CD4-positive, alpha-beta T cell treated with Interleukin-12 subunit alpha and Interleukin-12 subunit beta, for 1 hour (primary cell): ENCODE measurements around the gene SPATS2.
"Not testable (repeated sequence)": the region's sequence is repeated elsewhere in the genome, so short reads cannot be mapped to it uniquely, and the experiment has no call there.

Source experiments
- DNase-seq: peaks from one replicate; pipeline ENCODE4 v3.0.0-alpha.2; 2020

Gene SPATS2

DNA sequence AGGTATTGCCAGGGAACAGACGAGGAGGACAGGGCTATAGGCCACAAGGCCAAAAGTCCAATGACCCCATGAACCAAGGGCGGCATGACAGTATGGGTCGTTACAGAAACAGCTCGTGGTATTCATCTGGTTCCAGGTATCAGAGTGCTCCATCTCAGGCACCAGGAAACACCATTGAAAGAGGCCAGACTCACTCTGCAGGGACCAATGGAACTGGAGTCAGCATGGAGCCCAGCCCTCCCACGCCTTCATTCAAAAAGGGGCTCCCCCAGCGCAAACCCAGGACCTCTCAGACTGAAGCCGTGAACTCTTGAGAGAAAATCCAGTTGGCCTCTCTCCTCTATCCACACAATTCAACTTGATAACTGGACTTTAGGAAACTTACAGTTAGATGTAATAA lies 158.7 kb downstream of the SPATS2 start:
- DNase-seq = no peak

DNA sequence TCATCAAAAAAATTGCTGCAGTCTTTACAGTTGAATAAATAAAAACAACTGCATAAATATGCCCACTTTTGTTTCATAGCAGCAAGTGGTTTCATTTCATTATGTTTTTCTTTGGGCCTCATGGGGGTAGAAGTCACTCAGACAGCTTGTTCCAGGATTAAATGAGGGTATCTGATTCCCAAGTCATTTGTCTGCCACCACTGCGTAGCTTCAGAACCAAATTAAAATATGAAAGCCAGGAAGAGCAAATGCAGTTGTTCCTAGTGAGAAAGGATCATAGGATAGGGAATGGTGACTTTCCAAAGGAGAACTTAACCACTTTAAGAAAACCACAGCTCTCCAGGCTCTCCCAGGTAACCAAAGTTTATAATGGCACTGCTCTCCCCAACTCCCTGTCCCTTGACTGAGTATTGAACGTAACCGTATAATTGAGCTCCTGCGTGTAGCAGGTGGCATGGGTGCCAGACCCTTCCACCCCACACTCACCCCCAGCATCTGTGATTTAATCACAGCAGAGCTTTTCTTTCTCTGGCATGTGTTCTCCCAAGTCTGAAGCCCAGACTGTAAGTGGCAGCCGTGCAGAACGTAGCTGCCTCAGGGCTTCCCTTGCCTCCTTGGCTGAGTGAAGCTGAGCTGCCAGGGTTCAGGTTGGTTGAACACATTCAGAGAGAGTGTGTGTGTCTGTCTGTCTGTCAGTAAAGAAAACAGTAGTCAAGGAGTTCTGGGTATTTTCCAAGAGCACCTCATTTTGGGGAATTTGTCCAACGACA lies 160.3 kb downstream of the SPATS2 start:
- no peak for DNase-seq

DNA sequence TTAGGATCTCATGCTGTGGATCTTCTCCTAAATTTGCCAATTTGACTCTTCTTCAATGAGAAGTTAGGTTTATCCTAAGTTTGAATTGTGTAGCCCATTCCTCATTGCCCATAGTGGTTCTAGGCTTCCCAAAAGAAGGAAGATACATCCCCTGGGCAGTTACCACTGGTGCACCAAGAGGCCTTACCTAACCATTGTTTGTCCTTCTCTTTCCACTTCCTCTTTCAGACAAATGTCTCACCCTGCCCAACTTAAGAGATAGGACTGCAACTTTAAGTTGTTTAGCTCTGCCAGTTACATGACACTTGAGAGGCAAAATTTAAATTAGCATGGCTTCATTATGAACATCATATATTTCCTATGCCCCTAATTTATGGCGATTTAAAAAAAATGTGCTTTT lies 162.2 kb downstream of the SPATS2 start:
- no peak for DNase-seq

DNA sequence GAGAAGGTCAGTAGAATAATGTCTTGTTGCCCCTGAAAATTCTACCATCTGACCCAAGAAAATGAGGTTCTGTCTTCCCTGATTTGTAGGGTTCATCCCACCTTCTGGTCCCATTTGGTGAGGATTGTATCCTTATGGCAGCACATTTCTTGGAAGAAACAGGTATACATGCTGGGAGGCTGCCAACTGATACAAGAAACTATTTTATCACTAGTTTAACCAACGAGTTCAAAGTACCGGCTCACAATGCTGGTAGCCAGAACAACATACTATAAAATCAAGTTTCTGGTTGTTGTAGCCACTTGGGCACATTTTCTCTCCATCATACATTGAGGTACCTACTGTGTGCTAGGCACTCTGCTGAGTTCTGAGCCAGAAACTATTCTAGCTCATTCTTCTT lies 164.5 kb downstream of the SPATS2 start:
- DNase-seq = no peak

DNA sequence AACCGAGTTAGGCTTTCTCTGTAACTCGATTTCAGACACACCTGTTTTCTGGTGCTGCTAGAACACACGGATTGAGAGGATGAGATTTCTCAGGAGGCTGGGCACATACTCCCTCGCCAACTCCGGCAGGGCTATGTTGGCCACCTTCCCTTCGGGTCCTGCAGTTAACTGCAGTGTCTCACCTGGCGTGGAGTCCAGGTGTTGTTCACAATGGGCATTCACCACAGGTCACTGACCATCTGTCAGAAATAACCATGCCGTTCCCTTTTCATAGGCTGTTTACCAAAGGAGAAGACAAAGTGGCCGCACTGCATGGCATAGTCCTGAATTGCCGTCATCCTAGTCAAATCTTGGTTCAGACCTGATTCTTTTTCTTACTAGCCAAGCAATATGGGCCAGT lies 166.1 kb downstream of the SPATS2 start:
- no peak for DNase-seq

DNA sequence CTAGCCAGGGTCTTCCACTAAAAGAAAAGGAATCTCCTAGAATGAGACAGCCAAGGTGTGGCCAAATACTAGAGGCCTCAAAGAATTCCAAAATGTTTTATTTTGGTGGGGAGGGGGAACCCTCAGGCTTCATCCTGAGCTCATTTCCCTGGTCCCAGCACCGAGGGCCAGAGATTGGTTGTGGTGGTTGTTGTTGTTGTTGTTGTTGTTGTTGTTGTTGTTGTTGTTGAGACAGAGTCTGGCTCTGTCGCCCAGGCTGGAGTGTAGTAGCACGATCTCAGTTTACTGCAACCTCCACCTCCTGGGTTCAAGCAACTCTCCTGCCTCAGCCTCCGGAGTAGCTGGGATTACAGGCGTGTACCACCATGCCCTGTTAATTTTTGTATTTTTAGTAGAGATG lies 166.9 kb downstream of the SPATS2 start:
- DNase-seq = not testable (repeated sequence)

DNA sequence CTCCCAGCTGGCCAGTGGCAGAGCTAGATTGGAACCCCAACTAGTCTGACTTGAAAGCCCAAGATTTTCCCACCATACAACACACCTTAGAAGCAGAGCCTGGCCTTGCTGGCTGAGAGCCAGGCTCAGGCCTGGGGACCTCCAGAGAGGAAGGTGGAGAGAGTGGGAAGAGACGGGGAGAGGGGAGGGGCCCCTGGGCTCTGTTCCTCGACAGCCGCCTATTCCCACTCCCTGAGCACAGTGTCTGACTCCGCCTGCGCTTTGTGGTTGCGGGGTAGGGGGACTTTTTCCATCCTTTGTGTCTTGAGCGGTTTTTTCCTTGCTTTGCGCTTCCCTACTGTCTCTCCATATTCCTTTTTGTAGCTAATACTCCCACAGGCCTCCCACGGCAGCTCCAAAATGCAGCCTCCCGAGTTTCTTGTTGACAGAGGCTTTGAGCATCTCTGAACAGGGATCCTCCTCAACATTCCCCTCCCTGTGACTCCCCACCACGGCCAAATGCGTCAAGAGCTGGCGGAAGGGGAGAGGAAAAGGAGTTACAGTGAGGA lies 167.5 kb downstream of the SPATS2 start:
- DNase-seq = no peak

DNA sequence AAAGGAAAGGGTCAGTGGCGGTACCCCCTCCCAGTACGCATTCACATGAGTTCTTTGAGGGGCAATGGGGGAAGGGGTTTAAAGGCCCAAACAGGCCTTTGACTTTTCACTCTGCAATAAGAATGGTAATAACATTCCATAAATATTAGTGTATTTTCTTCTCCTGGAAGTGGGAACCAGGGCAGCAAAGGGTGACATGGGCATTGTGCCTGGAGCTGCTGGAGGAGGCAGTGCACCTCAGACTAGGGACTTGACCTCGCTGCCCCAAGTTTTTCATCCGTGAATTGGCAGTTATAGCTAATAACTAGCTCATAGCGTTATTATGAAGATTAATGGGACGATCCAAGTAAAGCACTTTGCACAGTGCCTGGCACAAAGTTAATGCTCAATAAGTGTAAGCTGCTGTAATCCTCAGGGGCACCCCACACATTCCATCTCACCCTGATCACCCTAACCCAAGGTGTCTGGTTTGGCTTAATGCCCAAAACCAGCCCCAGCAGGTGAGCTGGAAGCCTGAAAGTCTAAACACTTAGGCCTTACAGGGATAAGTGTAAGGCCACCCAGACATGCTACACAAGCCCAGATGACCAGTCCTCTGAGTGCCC lies 168.8 kb downstream of the SPATS2 start:
- no peak for DNase-seq

DNA sequence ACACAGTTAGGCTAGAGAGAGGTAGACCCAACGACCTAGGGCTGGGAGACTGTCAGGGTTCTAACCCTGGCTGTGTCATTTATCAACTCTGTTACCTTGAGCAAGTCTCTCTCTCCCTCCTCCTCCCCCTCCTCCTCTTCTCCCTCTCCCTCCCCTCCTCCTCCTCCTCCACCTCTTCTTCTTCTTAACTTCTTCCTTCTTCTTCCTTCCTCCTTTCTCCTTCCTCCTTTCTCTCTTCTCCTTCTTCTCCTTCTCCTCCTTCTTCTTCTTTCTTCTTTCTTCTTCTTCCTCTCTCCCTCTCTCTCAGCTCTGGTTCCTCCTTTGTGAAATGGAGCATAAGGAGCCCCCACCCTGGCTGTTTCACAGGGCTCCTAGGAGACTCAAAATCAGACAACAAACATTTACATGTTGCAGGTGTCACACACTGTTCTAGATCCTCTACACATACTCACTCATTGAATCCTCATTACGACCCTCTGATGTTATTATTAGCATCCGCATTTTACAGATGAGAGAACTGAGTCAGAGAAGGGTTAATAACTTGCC lies 169.3 kb downstream of the SPATS2 start:
- DNase-seq = no peak

DNA sequence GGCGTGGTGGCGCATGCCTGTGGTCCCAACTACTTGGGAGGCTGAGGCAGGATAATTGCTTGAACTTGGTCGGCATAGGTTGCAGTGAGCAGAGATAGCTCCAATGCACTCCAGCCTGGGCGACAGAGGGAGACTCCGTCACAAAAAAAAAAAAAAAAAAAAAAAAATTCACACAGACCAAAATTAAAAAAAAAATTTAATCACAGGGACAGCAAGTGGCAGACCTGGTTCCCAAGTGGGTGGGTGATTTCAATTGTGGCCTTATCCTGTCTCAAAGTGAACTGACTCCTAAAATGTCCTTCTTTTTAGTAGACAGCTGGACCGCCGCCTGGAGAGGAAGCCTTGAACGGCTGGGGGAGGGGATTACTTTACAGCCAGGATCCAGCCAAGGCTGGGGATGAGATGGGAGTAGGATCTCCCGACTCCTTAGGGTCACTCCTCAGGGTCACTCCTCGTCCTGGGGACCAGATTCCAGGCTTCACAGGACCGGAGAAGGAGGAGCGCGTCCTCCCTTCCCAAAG lies 170.0 kb downstream of the SPATS2 start:
- DNase-seq = no peak

DNA sequence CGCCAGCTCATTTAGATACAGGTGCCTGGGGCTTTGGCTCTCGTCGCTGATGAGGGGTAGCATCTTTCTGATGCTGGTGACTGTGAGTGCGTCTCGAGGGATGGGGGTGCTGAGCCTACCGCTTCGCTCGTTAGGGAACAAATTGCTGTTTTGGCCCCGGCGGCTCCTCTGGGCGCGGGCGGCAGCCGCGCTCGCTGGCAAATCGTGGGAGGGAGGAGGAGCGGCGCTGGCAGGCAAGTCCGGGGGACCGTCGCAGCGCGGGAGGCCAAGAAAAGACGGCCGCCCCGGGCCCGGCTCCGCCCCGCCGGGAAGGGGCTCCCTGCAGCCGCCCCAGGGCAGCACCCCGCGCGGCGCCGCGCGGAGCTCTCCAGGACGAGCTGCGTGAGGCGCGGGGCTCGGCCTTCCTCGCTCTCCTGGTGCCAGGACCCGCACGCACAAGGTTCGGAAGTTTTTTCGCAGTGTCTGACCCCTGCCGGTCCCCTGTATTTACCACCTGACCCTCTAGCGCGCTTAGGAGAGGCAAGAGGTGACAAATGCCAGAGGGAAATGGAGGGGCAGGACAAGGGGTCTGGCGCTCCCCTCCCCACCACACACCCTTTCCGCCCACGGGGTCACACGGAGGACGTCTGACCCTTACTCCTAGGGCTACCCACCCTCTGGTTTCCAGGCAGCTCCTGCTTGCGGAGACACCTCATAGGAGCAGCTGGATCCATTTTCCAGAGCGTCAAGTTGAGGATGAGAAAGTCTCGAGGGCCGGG lies 170.7 kb downstream of the SPATS2 start:
- peak; percentile 26 for DNase-seq

DNA sequence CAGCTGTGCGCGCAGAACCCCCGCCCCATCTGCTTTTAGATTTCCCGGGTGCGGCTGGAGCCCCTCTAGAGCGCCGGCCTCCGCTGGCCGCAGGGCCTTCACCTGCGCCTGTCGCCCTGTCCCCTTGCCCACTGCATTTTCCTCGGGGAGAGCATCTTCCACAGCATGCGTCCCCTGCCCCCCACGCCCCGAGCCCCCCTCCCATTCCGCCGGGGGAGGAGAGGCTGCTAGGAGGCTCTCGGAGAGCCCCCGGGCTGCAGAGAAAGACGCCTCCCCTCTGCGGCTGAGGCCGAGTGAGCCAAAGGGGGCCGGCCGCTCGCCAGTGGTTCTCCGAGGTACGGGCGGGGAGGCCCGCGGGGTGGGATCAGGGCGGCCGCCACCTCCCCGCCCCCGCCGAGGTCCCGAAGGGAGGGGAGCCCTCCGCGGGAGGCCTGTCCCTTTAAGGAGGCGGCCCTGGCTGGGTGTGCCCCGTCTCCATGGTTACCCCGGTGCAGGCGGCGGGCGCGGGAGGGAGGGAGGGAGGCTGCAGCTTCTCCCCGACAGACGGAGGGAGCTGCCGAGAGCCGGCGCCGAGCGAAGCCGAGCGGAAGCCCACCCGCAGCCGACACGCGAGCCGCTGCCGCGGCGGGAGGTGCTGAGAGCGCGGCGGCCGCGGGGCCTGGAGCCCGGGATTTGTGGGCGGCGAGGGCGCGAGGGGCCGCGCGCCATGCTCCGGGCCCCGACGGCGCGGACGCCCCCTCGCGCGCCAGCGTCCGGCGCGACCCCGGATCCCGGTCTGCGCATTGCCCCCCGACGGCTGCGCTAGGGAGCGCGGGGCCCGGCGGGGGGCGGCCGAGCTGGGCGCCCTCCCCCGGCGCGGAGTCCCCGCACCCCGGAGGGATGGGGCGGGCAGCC lies 171.5 kb downstream of the SPATS2 start, which contains the start of gene KCNH3:
KCNH3 (plus strand) TSS at position 521 of the 894 bp plus-strand sequence. CDS start 387 bp downstream, outside the sequence.
- DNase-seq = peak; percentile 92

DNA sequence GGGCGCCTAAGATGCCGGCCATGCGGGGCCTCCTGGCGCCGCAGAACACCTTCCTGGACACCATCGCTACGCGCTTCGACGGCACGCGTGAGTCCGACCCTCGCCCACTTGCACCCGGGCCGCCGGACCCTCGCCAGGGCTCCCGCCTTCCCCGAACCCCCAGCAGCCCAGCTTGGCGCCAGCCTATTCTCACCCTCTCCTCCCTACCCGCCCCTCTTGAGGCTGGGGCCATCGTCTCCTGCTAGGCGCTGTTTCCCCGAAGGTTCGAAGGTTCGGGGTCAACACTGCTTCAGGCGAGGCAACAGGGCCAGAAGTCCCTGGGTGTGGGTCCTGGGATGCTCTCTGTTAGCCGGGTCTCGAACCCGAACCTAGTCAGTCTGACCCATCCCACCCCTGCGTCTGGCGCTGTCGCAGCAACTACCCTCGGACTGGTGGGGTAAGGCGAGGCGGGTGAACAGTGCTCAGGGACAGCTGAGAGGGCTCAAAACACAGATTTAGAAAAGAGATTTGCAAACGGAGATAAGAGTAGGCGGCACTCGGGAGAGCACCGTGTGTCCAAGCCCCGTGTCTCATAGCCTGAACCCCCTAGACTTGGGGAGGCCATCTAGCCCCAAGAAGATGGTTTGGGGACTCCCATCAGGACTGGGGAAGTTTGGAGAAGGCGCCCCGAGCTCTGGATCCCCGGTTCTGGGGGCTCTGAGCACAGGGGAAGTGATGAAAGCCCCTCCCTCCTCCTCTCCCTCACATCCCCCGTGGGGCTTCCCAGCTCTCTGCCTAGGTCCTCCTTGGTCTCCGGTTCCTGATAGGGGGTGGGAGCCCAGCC lies 172.4 kb downstream of the SPATS2 start:
- DNase-seq = no peak

DNA sequence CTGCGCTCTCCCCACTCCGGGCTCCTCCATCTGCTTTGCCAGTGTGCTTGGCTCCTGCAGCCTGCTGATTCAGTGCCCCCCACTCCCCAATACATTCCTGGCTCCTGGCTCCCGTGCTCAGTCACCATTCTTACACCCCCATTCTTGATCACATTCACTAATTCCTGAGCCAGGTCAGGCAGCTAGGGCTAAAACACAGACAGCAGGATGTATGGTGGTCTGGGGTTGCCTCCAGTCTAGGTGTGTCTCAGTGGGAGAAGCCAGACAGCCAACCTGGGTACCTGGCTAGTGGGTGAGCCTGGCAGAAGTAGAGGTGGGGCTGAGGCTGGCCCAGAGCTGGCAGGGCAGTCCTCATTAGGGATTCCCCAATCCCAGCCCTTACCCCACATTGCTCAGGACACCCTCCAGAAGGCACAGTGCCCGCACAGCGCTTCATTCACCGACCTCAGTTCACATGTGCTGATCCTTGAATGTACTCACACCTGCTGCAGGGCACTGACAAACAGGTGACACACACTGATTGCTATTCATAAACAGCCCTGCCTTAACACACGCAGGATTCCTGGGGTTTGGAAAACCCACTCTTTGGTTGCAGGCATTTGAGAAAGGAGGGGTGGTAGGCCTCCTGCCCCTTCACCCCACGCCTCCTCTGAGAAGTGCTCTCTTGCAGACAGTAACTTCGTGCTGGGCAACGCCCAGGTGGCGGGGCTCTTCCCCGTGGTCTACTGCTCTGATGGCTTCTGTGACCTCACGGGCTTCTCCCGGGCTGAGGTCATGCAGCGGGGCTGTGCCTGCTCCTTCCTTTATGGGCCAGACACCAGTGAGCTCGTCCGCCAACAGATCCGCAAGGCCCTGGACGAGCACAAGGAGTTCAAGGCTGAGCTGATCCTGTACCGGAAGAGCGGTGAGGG lies 173.2 kb downstream of the SPATS2 start:
- DNase-seq = no peak

DNA sequence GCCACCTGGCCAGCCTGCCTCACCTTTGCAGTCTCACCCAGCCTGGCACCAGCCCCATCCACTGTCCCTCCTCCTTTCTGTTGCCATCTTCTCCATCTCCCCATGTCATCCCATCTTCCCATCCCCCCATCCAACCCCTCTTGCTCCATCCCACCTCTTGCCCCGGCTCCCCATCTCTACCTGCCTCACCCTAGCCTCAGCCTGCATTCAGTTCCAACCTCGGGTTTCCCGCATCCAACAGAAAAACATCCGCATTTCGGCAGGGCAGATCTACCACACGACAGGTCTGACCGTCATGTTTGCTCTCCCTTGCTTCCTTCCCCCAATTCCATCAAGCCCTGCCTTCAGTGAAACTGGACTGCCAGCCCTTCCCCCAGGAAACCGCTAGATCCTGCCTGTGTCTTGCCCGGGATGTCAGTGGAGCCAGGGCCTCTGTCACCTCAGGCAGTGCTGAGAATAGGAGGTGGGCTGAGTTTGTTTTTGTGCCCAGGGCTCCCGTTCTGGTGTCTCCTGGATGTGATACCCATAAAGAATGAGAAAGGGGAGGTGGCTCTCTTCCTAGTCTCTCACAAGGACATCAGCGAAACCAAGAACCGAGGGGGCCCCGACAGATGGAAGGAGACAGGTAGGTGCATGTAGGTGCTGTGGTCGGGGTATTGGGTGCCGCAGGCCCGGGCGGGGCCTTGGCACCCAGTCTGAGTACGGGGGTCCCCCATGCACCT lies 174.0 kb downstream of the SPATS2 start:
- no peak for DNase-seq

DNA sequence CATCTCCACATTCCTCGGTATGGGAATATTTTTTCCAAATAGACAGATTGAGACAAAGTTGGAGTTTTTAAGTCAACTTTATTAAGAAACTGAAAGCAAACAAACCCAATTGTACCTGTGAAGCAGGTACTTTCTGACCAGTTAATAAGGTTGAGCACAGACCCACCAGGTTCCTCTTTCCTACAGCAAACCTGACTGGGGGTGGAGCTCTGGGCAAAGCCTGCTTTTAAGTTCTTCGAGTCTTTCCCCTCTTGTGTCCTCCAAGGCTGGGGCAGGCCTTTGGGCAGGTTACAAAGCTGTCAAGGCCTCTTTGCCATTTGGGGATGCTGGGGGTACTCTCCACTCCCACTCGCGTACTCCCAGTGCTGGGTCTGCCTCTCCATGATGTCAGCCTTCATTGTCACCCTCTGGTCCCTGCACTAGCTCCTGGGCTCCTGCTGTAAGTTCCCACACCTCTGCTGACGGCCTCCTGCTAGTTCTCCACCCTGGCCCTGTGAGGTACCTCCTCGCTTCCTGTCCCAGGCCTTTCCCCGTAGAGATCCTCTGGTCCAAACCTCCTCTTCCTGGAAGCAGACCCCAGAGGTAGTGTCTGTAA lies 174.7 kb downstream of the SPATS2 start:
- no peak for DNase-seq

DNA sequence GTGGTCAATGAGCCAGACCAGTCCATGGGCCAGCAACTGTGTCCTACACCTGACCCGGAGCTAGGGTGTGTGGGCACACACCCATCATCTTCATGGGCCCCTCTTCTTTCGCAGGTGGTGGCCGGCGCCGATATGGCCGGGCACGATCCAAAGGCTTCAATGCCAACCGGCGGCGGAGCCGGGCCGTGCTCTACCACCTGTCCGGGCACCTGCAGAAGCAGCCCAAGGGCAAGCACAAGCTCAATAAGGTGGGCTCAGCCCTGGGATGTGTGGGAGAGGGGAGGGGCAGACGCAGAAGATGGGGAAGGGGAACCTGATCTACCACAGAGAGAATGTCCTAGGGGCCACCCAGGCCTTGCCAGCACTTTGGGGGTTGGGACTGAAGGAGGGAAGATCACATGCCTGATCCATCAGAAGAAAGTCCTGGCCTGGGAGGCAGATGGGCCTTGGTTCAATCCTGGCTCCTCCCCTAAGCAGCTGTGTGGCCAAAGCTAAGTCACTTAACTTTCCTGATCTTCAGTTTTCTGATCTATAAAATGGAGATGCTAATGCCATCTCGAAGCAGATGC lies 175.4 kb downstream of the SPATS2 start:
- no peak for DNase-seq

DNA sequence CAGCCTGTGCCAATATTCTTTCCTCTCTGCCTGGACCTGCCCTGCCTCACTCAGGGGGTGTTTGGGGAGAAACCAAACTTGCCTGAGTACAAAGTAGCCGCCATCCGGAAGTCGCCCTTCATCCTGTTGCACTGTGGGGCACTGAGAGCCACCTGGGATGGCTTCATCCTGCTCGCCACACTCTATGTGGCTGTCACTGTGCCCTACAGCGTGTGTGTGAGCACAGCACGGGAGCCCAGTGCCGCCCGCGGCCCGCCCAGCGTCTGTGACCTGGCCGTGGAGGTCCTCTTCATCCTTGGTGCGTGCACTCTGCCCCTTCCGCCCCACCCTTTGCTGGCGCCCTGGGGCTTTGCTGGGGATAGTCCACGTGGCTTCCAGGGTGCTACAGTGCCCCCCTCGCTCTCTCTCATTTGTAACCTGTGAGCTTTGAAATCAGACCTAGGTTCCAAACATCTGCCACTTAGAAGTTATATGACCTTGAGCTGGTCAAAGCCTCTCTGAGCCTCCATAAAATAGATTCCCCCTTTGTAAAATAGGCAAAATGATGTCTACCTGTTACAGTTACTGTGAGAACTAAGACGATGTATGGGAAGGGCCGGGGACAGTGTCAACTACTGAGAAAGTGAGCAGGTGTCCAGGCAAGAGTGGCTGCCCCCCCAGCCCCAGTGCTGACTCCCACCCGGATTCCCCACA lies 176.1 kb downstream of the SPATS2 start:
- no peak for DNase-seq
